Neural cell (in vitro differentiated cells): Measurements from ENCODE around the gene TMEM184C. TPM values are rescaled to one million over a fixed set of nuclear protein-coding genes. Genes with fewer than 3 reads are reported as not detected.

Source experiments
- H2AFZ ChIP-seq: fragments of 200-600, 300-800 bp; sonication (generic), shearing (Covaris generic); 2 replicates; pipeline ENCODE4 v1.6.0; 2014; ENCODE audit warnings: low read depth, mild to moderate bottlenecking, antibody characterized with exemption, low read length, moderate library complexity
- H3F3A ChIP-seq: fragments of 200-600 bp; shearing (Covaris generic); 2 replicates; pipeline ENCODE4 v1.6.1; 2016; ENCODE audit warnings: mild to moderate bottlenecking, moderate library complexity, mixed read lengths, antibody characterized with exemption, low read length; ENCODE audit not compliant: insufficient read depth, poor library complexity, severe bottlenecking
- H3K27ac ChIP-seq: fragments of 200-600, 300-800 bp; sonication (generic), shearing (Covaris generic); 2 replicates; pipeline ENCODE4 v1.5.1; 2014; ENCODE audit warnings: mild to moderate bottlenecking, low read length, moderate library complexity
- H3K27me3 ChIP-seq: fragments of 300-800, 200-600 bp; sonication (generic), shearing (Covaris generic); 2 replicates; pipeline ENCODE4 v1.6.0; 2014; ENCODE audit warnings: mild to moderate bottlenecking, low read depth, low read length, moderate library complexity; ENCODE audit not compliant: insufficient read depth
- H3K36me3 ChIP-seq: fragments of 300-800, 200-600 bp; sonication (generic), shearing (Covaris generic); 2 replicates; pipeline ENCODE4 v1.5.1; 2014; ENCODE audit warnings: mild to moderate bottlenecking, antibody characterized with exemption, low read length, moderate library complexity; ENCODE audit not compliant: insufficient read depth
- H3K4me2 ChIP-seq: fragments of 300-800, 200-600 bp; sonication (generic), shearing (Covaris generic); 2 replicates; pipeline ENCODE4 v1.6.0; 2014; ENCODE audit warnings: mild to moderate bottlenecking, low read length
- H3K4me3 ChIP-seq: fragments of 300-800, 200-600 bp; sonication (generic), shearing (Covaris generic); 2 replicates; pipeline ENCODE4 v1.5.1; 2014; ENCODE audit warnings: mild to moderate bottlenecking, low read length, moderate library complexity
- H3K79me2 ChIP-seq: fragments of 200-600 bp; shearing (Covaris generic); replicated peaks from 2 replicates; pipeline ENCODE4 v1.6.0; 2014; ENCODE audit warnings: mild to moderate bottlenecking, low read length, moderate library complexity; ENCODE audit not compliant: insufficient read depth
- H3K9ac ChIP-seq: fragments of 300-800, 200-600 bp; sonication (generic), shearing (Covaris generic); 2 replicates; pipeline ENCODE4 v1.6.1; 2016; ENCODE audit warnings: mild to moderate bottlenecking, low read length, mixed read lengths
- H3K9me2 ChIP-seq: fragments of 200-600 bp; shearing (Covaris generic); 2 replicates; pipeline ENCODE4 v1.6.1; 2016; ENCODE audit warnings: mild to moderate bottlenecking, low read length, mixed read lengths; ENCODE audit not compliant: insufficient read depth
- H3K9me3 ChIP-seq: fragments of 200-600, 300-800 bp; sonication (generic), shearing (Covaris generic); 2 replicates; pipeline ENCODE4 v1.6.1; 2016; ENCODE audit warnings: mild to moderate bottlenecking, mixed run types, low read length, moderate library complexity, mixed read lengths
- H4K20me1 ChIP-seq: fragments of 200-600 bp; shearing (Covaris generic); 2 replicates; pipeline ENCODE4 v1.6.1; 2016; ENCODE audit warnings: mild to moderate bottlenecking, mixed run types; ENCODE audit not compliant: insufficient read depth
- CTCF ChIP-seq: fragments of 450-650 bp; IDR thresholded peaks from 2 replicates; pipeline ENCODE4 v1.5.1; 2014; ENCODE audit warnings: antibody characterized with exemption, mild to moderate bottlenecking, moderate library complexity; ENCODE audit not compliant: poor library complexity, severe bottlenecking
- EP300 ChIP-seq: fragments of 450-650 bp; conservative IDR thresholded peaks from 2 replicates; pipeline ENCODE4 v1.6.1; 2014; ENCODE audit warnings: antibody characterized with exemption, mild to moderate bottlenecking, moderate library complexity; ENCODE audit not compliant: poor library complexity, severe bottlenecking
- EZH2 ChIP-seq: fragments of 200-600, 300-800 bp; shearing (Covaris generic), sonication (generic); IDR thresholded peaks from 2 replicates; pipeline ENCODE4 v1.6.1; 2014; ENCODE audit warnings: antibody characterized with exemption, low read length, borderline replicate concordance, mild to moderate bottlenecking; ENCODE audit not compliant: insufficient read depth, poor library complexity, severe bottlenecking
- MXI1 ChIP-seq: fragments of 450-650 bp; conservative IDR thresholded peaks from 2 replicates; pipeline ENCODE4 v1.6.1; 2014; ENCODE audit warnings: antibody characterized with exemption, mild to moderate bottlenecking; ENCODE audit not compliant: poor library complexity, severe bottlenecking
- POLR2AphosphoS5 ChIP-seq: IDR thresholded peaks from 2 replicates; pipeline ENCODE4 v1.6.1; 2012
- RAD21 ChIP-seq: fragments of 450-650 bp; conservative IDR thresholded peaks from 2 replicates; pipeline ENCODE4 v1.6.1; 2014; ENCODE audit warnings: antibody characterized with exemption, mild to moderate bottlenecking, moderate library complexity
- REST ChIP-seq: IDR thresholded peaks from 2 replicates; pipeline ENCODE4 v1.6.1; 2012; ENCODE audit warnings: borderline replicate concordance
- SMC3 ChIP-seq: fragments of 450-650 bp; conservative IDR thresholded peaks from 2 replicates; pipeline ENCODE4 v1.6.1; 2014; ENCODE audit warnings: antibody characterized with exemption, mild to moderate bottlenecking, moderate library complexity; ENCODE audit not compliant: poor library complexity
- TAF1 ChIP-seq: IDR thresholded peaks from 2 replicates; pipeline ENCODE4 v1.6.1; 2012; ENCODE audit warnings: low read depth
- polyA plus RNA-seq: library from polyadenylated mRNA; depleted of rRNA; stranded (reverse); fragments of >200 nt; gene quantifications from 2 replicates; pipeline ENCODE4 v1.2.3, GENCODE V29; 2014

The TMEM184C gene
- polyA plus RNA-seq, 1 donor from 2014 or later = 48.8 TPM

DNA sequence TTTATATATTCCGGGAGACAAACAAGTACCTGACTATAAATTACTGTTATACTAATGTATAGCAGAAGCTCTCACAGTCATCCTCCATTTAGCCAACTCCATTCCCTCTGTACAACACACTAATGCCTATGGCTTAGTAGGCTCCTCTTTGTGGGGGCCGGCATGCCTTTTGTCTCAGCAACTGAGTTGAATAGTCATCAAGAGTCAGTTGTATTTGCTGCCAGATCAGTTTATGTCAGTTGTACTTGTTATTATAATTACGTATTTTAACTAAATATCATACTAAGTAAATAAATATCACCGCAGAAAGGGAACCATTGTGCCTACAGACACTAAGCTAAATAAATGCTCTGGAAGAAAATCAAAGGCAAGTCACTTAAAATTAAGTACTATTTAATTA lies 56.9 kb downstream of the TMEM184C start:
- H3K36me3 ChIP-seq = no peaks in the 10 kb centered on the region
- no peak overlapping the region for H2AFZ ChIP-seq
- H3K79me2 ChIP-seq = no peaks in the 10 kb centered on the region
- H3K9me3 ChIP-seq = no peaks in the 10 kb centered on the region
- no peak for TF ChIP-seq REST
- TF ChIP-seq RAD21 = no peak
- no peak for TF ChIP-seq POLR2AphosphoS5
- TF ChIP-seq EP300 = no peak
- no peak for TF ChIP-seq TAF1
- TF ChIP-seq MXI1 = no peak
- TF ChIP-seq SMC3 = no peak
- no peak for TF ChIP-seq EZH2
- no peak for TF ChIP-seq CTCF
- H3K9ac ChIP-seq = no peak overlapping the region
- H3K4me3 ChIP-seq = no peak overlapping the region
- H3K9me2 ChIP-seq = no peaks in the 10 kb centered on the region
- H3F3A ChIP-seq = no peaks in the 10 kb centered on the region
- no peak overlapping the region for H3K27ac ChIP-seq
- no peak overlapping the region for H3K4me2 ChIP-seq
- H4K20me1 ChIP-seq = no peaks in the 10 kb centered on the region
- H3K27me3 ChIP-seq = no peaks in the 10 kb centered on the region

DNA sequence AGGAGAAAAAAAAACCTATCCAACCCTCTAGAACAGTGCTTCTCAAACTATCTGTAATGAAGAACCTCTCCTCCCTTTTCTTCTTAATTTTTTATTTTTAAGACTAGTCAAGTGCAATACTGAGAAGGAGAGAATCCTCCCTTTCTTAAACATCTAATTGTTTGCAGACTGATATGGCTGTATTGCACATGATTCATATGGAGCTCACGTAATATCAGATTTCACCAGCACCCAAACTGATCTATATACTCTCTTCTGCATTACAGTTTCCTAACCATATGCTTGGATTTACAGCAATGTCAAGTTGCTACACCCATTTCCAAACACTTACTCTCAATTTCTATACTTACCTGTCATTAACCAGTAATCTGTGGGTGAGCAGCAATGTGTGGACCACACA lies 57.3 kb downstream of the TMEM184C start:
- Histone ChIP-seq H2AFZ (no peak overlapping the region), H3K27me3 (no peaks in the 10 kb centered on the region), H4K20me1 (no peaks in the 10 kb centered on the region), H3K9me2 (no peaks in the 10 kb centered on the region), H3K79me2 (no peaks in the 10 kb centered on the region), H3K4me3 (no peak overlapping the region), H3K9me3 (no peaks in the 10 kb centered on the region), H3K4me2 (no peak overlapping the region), H3F3A (no peaks in the 10 kb centered on the region), H3K27ac (no peak overlapping the region), H3K36me3 (no peaks in the 10 kb centered on the region), H3K9ac (no peak overlapping the region)
- no peak for TF ChIP-seq TAF1
- TF ChIP-seq POLR2AphosphoS5 = no peak
- TF ChIP-seq SMC3 = no peak
- no peak for TF ChIP-seq EP300
- TF ChIP-seq CTCF = no peak
- TF ChIP-seq REST = no peak
- TF ChIP-seq EZH2 = no peak
